Smooth muscle cell (in vitro differentiated cells): Measurements from ENCODE around the gene HINT2. TPM values are rescaled to one million over a fixed set of nuclear protein-coding genes. Genes with fewer than 3 reads are reported as not detected.

Experiments used
- DNase-seq: peaks from one replicate; lab custom pipeline; 2025; ENCODE audit not compliant: unreplicated experiment; lab: John Stamatoyannopoulos, UW
- H2AFZ ChIP-seq: fragments of 200-600 bp; sonication (generic); 2 replicates; pipeline ENCODE4 v1.6.0; 2016; ENCODE audit warnings: antibody characterized with exemption, low read depth, mild to moderate bottlenecking
- H3F3A ChIP-seq: fragments of 200-600 bp; sonication (generic); 2 replicates; pipeline ENCODE4 v1.6.0; 2017; ENCODE audit warnings: antibody characterized with exemption, low read depth
- H3K27ac ChIP-seq: fragments of 200-600 bp; sonication (generic); 2 replicates; pipeline ENCODE4 v1.5.1; 2016; ENCODE audit warnings: low read depth, mild to moderate bottlenecking
- H3K27me3 ChIP-seq: fragments of 200-600 bp; sonication (generic); 2 replicates; pipeline ENCODE4 v1.6.1; 2016; ENCODE audit warnings: low read depth, mild to moderate bottlenecking
- H3K36me3 ChIP-seq: fragments of 200-600 bp; sonication (generic); 2 replicates; pipeline ENCODE4 v1.5.1; 2016; ENCODE audit warnings: low read depth
- H3K4me1 ChIP-seq: fragments of 200-600 bp; sonication (generic); 2 replicates; pipeline ENCODE4 v1.5.1; 2016; ENCODE audit warnings: low read depth
- H3K4me2 ChIP-seq: fragments of 200-600 bp; sonication (generic); 2 replicates; pipeline ENCODE4 v1.6.0; 2016; ENCODE audit warnings: mild to moderate bottlenecking
- H3K4me3 ChIP-seq: fragments of 200-600 bp; sonication (generic); 2 replicates; pipeline ENCODE4 v1.5.1; 2016; ENCODE audit warnings: mild to moderate bottlenecking
- H3K79me2 ChIP-seq: fragments of 200-600 bp; sonication (generic); 2 replicates; pipeline ENCODE4 v1.6.0; 2016; ENCODE audit warnings: low read depth, mild to moderate bottlenecking
- H3K9ac ChIP-seq: fragments of 200-600 bp; sonication (generic); 2 replicates; pipeline ENCODE4 v1.6.0; 2016; ENCODE audit warnings: low read depth
- H3K9me3 ChIP-seq: fragments of 200-600 bp; sonication (generic); replicated peaks from 2 replicates; pipeline ENCODE4 v1.5.1; 2016; ENCODE audit warnings: low read depth
- H4K20me1 ChIP-seq: fragments of 200-600 bp; sonication (generic); 2 replicates; pipeline ENCODE4 v1.6.0; 2016; ENCODE audit warnings: low read depth
- CTCF ChIP-seq: fragments of 200-600 bp; sonication (generic); IDR thresholded peaks from 2 replicates; pipeline ENCODE4 v1.5.1; 2017; ENCODE audit warnings: borderline replicate concordance, mild to moderate bottlenecking, antibody characterized with exemption; ENCODE audit not compliant: insufficient read depth, poor library complexity, severe bottlenecking
- WGBS: methylation state at CpG from one replicate; pipeline ENCODE4 v1.1.7; 2016; ENCODE audit warnings: low lambda C conversion rate; 5-methylcytosine and 5-hydroxymethylcytosine counted together
- polyA plus RNA-seq: library from polyadenylated mRNA; unstranded; fragments of >200 nt; fragmentation: Nextera tagmentation; extraction: Ambion mirVana; gene quantifications from 2 replicates; pipeline ENCODE4 v1.2.1, GENCODE V29; 2016
- total RNA-seq: library from RNA; depleted of rRNA; stranded (reverse); fragments of >200 nt; gene quantifications from 2 replicates; pipeline ENCODE4 v1.2.3, GENCODE V29; 2014

Gene HINT2
- total and polyA plus RNA-seq, 2 experiments from 2014 or later = 7.7 to 66.7 TPM

- Histone ChIP-seq H3K27ac (peak within 1 kb of the TSS; percentile 56), H2AFZ (peak within 1 kb of the TSS; percentile 87), H3K36me3 (no peaks in the 10 kb centered on the region), H3K4me3 (peak within 1 kb of the TSS; percentile 48), H3K27me3 (no peaks in the 10 kb centered on the region), H3K9me3 (no peaks in the 10 kb centered on the region), H3F3A (peaks cover 3% of the 10 kb centered on the region), H3K79me2 (no peaks in the 10 kb centered on the region), H4K20me1 (no peaks in the 10 kb centered on the region), H3K4me1 (peaks cover 9% of the 10 kb centered on the region), H3K4me2 (peak within 1 kb of the TSS; percentile 85), H3K9ac (peak within 1 kb of the TSS; percentile 19)
- DNase-seq = peak; percentile 52
- TF ChIP-seq CTCF = no peak
- 5% methylated on average over 28 of the region's 28 CpGs for WGBS
Measured at GRCh38 chr9:35812025-35812602, 2.7 kb downstream of the HINT2 start, which contains the start of gene SPAG8. TSS of gene SPAG8 (minus strand) at chr9:35812262. CDS start at chr9:35812147, 115 bp downstream.

- 53% methylated on average over 12 of the region's 12 CpGs for WGBS
- peaks cover 9% of the 10 kb centered on the region for H3K4me1 ChIP-seq
- no peaks in the 10 kb centered on the region for H3K9me3 ChIP-seq
- H2AFZ ChIP-seq = peak overlapping the region; percentile 87
- peak overlapping the region; percentile 85 for H3K4me2 ChIP-seq
- H3K27ac ChIP-seq = peak overlapping the region; percentile 56
- H3K79me2 ChIP-seq = no peaks in the 10 kb centered on the region
- H3K27me3 ChIP-seq = no peaks in the 10 kb centered on the region
- peak overlapping the region; percentile 6 for H3K9ac ChIP-seq
- no peak for DNase-seq
- peaks cover 3% of the 10 kb centered on the region for H3F3A ChIP-seq
- no peak for TF ChIP-seq CTCF
- no peaks in the 10 kb centered on the region for H4K20me1 ChIP-seq
- no peaks in the 10 kb centered on the region for H3K36me3 ChIP-seq
- peak overlapping the region; percentile 48 for H3K4me3 ChIP-seq
Measured at GRCh38 chr9:35811381-35812024, 3.3 kb downstream of the HINT2 start.

GRCh38 chr9:35810122-35810521 is 4.7 kb downstream of the HINT2 start:
- Histone ChIP-seq H4K20me1 (no peaks in the 10 kb centered on the region), H3K9me3 (no peaks in the 10 kb centered on the region), H3F3A (peaks cover 3% of the 10 kb centered on the region), H3K27ac (no peak overlapping the region), H3K36me3 (no peaks in the 10 kb centered on the region), H3K9ac (no peak overlapping the region), H2AFZ (no peak overlapping the region), H3K27me3 (no peaks in the 10 kb centered on the region), H3K4me1 (peaks cover 9% of the 10 kb centered on the region), H3K4me2 (no peak overlapping the region), H3K79me2 (no peaks in the 10 kb centered on the region), H3K4me3 (no peak overlapping the region)
- no peak for DNase-seq
- TF ChIP-seq CTCF = no peak
- WGBS = 91% methylated on average over 7 of the region's 7 CpGs
